Measurements from ENCODE around the gene SLC35F1.
"Not testable (repeated sequence)": the region's sequence is repeated elsewhere in the genome, so short reads cannot be mapped to it uniquely, and the experiment has no call there.

Gene SLC35F1

GRCh38 chr6:118016532-118016931 is 109.5 kb downstream of the SLC35F1 start:
- no peak for DNase-seq

- no peak for DNase-seq
Observed at GRCh38 chr6:118017301-118017848, 110.3 kb downstream of the SLC35F1 start.

- DNase-seq = no peak
Observed at GRCh38 chr6:118023771-118024170, 116.7 kb downstream of the SLC35F1 start.

- DNase-seq = no peak
Observed at GRCh38 chr6:118029967-118030366, 122.9 kb downstream of the SLC35F1 start.

DNA sequence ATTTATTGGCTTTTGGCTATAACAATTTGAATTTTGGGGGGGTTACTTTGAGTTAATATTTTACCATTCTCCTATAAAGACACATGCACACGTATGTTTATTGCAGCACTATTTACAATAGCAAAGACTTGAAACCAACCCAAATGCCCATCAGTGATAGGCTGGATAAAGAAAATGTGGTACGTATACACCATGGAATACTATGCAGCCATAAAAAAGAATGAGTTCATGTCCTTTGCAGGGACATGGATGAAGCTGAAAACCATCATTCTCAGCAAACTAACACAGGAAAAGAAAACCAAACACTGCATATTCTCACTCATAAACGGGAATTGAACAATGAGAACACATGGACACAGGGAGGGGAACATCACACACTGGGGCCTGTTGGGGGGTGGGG is 130.4 kb downstream of the SLC35F1 start:
- not testable (repeated sequence) for DNase-seq

GRCh38 chr6:118042855-118043254 is 135.8 kb downstream of the SLC35F1 start:
- DNase-seq = no peak

GRCh38 chr6:118044275-118044674 is 137.2 kb downstream of the SLC35F1 start:
- no peak for DNase-seq

DNA sequence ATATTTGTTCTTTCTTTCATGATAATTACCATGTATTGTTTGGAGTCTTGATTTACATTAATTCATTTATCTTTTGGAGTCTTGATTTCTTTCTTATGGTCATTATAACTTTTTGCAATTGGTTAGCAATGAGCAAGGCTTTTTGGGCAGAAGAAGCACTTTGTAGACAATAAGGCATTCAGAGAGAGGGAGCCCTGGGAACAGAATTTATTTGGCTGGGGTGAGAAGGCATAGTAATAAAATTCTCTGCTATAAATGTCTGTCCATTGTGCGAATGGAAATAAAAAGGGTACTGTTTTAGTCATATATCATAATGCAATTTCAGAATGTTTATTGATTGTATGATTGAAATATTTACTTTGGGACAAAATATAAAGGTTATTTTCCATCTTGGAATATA is 147.0 kb downstream of the SLC35F1 start:
- no peak for DNase-seq

GRCh38 chr6:118061666-118062065 is 154.6 kb downstream of the SLC35F1 start:
- DNase-seq = no peak

- DNase-seq = no peak
Observed at GRCh38 chr6:118080547-118080946, 173.5 kb downstream of the SLC35F1 start.

GRCh38 chr6:118083711-118084110 is 176.6 kb downstream of the SLC35F1 start:
- DNase-seq = no peak

- DNase-seq = no peak
Observed at GRCh38 chr6:118085665-118086064, 178.6 kb downstream of the SLC35F1 start.

DNA sequence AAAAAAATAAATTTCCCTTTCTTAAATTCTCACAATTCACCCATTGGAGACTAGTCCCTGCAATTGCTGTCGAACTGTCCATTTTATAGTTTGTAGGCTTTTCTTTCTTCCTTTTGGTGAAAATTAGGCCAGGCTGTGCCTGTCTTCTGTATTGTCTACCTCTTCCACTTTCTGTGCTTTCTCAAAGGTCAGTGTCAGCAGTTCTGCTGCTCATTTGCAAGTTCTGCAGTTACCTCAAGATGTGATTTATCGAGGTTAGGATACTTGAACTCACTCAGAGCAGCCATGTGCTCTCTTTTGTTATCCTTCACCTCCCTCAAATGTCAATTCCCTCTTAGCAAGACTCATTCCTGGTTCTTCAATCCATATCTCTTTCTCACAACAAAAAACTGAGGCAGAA is 179.1 kb downstream of the SLC35F1 start:
- no peak for DNase-seq

DNA sequence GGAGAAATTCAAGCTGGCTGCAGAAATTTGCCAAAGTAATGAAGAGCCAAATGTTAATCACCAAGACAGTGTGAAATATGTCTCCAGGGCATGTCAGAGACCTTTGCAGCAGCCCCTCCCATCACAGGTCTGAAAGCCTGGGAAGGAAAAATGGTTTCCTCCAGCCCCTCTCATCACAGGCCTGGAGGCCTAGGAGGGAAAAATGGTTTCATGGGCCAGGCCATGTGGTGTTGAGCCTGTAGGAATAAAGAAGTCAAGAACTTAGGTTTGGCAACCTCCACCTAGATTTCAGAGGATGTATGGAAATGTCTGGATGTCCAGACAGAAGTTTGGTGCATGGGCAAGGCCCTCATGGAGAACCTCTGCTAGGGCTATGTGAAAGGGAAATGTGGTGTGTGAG is 185.0 kb downstream of the SLC35F1 start:
- DNase-seq = no peak

DNA sequence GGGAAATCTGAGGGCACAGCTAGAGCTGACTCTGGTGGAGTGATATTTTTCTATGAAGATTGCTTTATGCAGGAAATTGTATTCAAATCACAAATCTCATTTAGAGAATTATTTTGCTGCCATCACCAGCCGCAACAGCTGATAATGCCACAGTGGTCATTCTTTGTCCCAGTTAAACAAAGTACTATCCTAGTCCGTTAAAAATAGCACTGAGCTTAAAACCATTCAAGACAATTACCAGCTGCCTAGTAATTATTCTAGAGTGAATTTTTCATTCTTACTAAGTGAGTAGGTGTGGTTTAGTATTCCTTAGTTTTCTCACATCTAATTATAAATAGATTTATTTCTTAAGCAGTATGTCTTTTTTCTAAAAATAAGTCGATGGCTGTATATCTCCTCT is 190.5 kb downstream of the SLC35F1 start:
- no peak for DNase-seq

- no peak for DNase-seq
Observed at GRCh38 chr6:118100717-118101116, 193.7 kb downstream of the SLC35F1 start.

- DNase-seq = no peak
Observed at GRCh38 chr6:118101220-118101619, 194.2 kb downstream of the SLC35F1 start.

DNA sequence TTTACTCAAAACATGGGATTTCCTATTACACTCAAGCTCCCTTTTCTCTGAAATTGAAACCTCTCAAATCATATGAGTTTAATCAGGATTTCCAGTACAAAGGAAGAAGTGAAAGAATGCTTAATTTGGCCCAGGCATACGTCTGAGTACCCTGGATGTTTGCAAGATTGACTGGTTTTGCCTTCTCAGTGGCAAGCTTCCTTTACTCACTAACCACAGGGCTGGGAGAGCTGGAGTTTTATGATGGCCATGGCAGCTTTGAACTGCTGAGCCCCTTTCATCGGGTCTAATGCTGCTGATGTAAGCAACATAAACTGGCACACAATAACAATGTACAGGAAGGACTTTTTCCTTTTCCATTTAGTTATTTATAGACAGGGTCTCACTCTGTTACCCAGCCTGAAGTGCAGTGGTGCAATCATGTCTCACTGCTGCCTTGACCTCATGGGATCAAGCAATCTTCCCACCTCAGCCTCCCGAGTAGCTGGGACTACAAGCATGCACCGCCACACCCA is 194.8 kb downstream of the SLC35F1 start:
- no peak for DNase-seq

DNA sequence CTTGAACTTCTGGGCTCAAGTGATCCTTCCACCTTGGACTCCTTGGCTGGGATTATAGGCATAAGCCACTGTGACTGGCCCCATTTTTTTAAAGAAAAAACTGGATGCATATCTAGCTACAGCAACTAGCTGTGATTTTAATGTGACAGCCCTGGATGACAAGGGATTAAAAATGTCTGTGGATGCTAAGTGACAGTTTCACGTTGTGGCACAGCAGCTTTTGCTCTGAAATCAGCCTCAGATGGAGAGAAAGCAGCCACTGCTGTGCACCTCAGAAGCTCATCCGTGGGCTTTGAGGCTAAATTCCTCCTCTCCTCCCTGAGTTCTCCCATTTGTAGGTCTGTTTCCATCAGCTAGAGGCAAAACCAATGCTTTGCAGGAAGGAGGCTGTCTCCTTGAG is 195.3 kb downstream of the SLC35F1 start:
- DNase-seq = no peak

GRCh38 chr6:118103381-118104146 is 196.5 kb downstream of the SLC35F1 start:
- DNase-seq = no peak

- DNase-seq = no peak
Observed at GRCh38 chr6:118122161-118122725, 215.2 kb downstream of the SLC35F1 start.

GRCh38 chr6:118122801-118123200 is 215.7 kb downstream of the SLC35F1 start:
- no peak for DNase-seq

DNA sequence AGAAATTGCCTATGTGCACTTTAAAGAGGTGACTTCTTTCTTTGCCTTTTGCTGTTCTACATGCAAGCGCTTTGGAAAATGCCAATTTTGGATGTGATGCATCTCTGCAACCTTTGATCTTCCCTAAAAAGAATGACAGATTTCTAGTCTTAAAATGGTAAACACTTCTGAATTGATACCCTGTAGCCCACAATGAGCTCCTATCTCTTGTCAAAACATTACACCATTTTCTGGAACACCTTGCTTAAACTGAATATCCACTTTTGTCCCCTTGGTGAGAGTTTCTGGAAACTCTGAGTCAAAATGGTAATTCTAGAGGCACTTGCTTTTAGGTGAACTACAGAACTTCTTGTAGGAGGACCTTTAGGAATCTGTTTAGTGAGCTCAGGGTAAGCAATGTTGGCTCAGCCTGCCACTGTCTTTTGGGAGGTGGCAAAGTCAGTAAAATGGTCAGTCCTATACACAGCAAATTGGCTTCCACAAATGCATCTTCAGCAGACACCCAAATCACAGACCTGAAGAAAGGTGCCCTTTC is 216.5 kb downstream of the SLC35F1 start:
- no peak for DNase-seq

- no peak for DNase-seq
Observed at GRCh38 chr6:118124851-118125250, 217.8 kb downstream of the SLC35F1 start.

Measured in activated naive CD4-positive, alpha-beta T cell treated with Interleukin-2 at 50 U/mL for 16 hours (primary cell).